ENCODE data around the gene CDON. TPM values are rescaled to one million over a fixed set of nuclear protein-coding genes. Genes with fewer than 3 reads are reported as not detected.

Gene CDON
- total RNA-seq, 1 donor from 2014 or later: 157 TPM

DNA sequence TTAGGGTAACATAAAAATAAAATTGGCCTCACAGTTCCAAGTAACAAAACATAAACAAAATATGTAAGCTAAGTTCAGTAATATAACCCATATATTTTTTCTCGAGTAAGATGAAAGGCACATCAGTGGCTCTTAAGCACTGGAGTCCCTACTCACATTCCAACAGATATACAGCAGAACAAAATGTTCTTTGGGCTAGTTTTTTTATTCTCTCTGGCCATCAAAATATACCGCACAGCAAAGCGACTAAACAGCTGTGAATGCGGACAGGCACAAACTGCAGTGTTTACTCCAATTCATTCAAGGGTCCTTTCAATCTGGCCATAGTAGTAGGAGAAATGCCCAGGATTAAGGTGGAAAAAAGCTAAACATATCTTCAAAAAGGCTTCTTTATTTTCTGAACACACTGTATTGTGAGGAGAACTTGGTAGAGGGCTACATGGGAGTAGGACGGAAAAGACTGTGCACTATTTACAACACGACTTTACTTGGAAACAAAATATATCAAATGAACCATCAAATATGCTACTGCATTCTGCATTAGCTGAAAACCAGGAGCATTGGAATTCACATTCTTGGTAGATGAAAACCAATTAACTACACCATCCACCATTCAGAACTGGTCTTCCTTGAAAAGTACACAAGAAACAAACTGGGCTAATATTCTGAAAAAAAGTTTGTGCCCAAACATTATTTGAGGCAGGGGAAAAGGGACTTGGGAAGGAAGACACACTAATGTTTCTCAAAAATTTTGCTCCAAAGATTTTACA lies 4.4 kb downstream of the CDON start:
- Mint-ChIP-seq H3K4me1 (ENCODE audit: unreplicated experiment) (peaks cover 42% of the 10 kb centered on the region), H3K9me3 (no peaks in the 10 kb centered on the region), H3K4me3 (peak overlapping the region; percentile 91), H3K27ac (no peak overlapping the region), H3K27me3 (peaks cover 26% of the 10 kb centered on the region), H3K36me3 (peaks cover 27% of the 10 kb centered on the region)
- DNase-seq (ENCODE audit: extremely low spot score, unreplicated experiment): no peak
- TF ChIP-seq, protein P1, sequence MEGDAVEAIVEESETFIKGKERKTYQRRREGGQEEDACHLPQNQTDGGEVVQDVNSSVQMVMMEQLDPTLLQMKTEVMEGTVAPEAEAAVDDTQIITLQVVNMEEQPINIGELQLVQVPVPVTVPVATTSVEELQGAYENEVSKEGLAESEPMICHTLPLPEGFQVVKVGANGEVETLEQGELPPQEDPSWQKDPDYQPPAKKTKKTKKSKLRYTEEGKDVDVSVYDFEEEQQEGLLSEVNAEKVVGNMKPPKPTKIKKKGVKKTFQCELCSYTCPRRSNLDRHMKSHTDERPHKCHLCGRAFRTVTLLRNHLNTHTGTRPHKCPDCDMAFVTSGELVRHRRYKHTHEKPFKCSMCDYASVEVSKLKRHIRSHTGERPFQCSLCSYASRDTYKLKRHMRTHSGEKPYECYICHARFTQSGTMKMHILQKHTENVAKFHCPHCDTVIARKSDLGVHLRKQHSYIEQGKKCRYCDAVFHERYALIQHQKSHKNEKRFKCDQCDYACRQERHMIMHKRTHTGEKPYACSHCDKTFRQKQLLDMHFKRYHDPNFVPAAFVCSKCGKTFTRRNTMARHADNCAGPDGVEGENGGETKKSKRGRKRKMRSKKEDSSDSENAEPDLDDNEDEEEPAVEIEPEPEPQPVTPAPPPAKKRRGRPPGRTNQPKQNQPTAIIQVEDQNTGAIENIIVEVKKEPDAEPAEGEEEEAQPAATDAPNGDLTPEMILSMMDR (conservative IDR thresholded peaks at IDR 0.05): no peak

DNA sequence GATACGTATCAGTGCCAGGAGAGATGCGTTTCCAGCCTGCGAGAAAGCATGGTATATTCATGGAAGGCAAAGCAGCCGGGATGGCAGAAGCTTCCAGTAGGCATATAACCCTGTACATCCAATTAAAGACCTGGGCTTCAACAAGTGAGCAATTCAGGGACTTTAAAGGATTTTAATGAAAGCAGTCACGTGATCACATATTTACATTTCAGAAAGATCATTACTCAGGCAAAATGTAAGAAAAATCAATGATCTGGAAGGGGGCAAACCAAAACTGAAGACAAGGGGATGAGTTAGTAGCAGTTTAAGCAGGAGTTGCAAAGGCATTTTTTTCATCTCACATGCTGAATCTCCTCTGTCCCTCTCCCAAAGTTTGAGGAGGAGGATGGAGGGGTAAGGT lies 7.8 kb downstream of the CDON start:
- Mint-ChIP-seq H3K4me1 (ENCODE audit: unreplicated experiment) (peaks cover 52% of the 10 kb centered on the region), H3K36me3 (peaks cover 27% of the 10 kb centered on the region), H3K4me3 (peak overlapping the region; percentile 73), H3K27me3 (peaks cover 13% of the 10 kb centered on the region), H3K27ac (no peak overlapping the region), H3K9me3 (no peaks in the 10 kb centered on the region)
- TF ChIP-seq, protein P1 (conservative IDR thresholded peaks at IDR 0.05): no peak
- DNase-seq (ENCODE audit: extremely low spot score, unreplicated experiment): no peak

DNA sequence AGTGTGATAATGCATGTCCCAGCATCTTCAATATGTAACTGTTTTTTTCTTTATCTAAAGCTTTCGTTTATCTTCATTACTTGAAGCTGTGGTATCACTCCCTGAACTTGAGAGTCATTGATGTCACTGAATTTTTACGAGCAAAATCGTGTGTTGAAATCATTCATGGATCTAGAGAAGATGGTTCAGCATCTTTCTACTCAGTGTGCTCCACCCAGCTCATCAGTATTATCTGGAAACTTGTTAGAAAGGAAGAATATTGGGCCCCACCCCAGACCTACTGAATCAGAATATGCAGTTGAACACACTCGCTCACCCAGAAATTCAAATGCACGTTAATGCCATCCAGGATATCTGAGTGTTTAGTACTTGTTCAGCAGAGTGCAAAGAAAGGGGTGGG lies 8.3 kb downstream of the CDON start:
- Mint-ChIP-seq H3K9me3 (no peaks in the 10 kb centered on the region), H3K36me3 (peaks cover 27% of the 10 kb centered on the region), H3K27me3 (peaks cover 10% of the 10 kb centered on the region), H3K4me1 (ENCODE audit: unreplicated experiment) (peaks cover 57% of the 10 kb centered on the region), H3K27ac (no peak overlapping the region), H3K4me3 (peak overlapping the region; percentile 73)
- DNase-seq (ENCODE audit: extremely low spot score, unreplicated experiment): no peak
- TF ChIP-seq, protein P1 (conservative IDR thresholded peaks at IDR 0.05): no peak

DNA sequence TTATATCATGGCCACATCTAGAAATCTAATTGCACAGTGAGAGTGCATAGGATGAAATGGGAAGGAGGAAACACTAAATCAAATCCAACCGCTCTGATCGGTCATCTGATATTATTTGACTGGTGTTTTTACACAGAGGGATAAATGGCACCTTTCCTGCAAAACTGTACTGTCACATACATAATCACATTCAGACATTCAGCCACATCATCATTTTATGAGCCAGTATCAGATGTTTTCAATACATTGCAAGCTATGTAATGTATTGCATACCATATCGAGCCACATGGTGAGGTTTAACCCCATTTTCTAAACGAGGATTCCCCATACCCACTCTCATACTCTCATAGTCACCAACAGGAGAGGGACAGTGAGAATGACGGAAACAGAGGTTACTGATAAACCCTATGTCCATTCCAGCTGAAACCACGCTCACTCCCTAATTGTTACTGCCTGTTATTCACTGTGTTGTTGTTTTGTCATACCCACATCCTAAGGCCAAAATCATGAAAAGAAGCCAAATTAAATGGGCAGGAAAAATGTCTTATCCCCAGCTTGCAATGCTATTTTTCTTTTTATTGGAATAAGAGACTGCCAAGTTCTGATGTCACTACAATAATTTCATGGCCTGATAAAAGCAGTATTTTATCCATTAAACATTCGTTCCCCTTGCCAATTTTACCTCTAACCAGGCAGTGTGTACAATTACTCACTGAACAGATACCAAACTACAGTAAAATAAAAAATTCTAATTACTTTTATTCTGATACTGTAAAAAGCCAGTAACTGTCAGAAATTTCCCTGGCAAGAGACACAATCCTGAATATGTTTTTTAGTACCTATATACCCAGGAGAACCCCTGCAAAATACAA lies 9.0 kb downstream of the CDON start:
- Mint-ChIP-seq H3K4me1 (ENCODE audit: unreplicated experiment) (peaks cover 63% of the 10 kb centered on the region), H3K27me3 (peaks cover 5% of the 10 kb centered on the region), H3K9me3 (no peaks in the 10 kb centered on the region), H3K36me3 (peaks cover 27% of the 10 kb centered on the region), H3K27ac (no peak overlapping the region), H3K4me3 (no peak overlapping the region)
- no peak for DNase-seq (ENCODE audit: extremely low spot score, unreplicated experiment)
- TF ChIP-seq, protein P1 (conservative IDR thresholded peaks at IDR 0.05): no peak

DNA sequence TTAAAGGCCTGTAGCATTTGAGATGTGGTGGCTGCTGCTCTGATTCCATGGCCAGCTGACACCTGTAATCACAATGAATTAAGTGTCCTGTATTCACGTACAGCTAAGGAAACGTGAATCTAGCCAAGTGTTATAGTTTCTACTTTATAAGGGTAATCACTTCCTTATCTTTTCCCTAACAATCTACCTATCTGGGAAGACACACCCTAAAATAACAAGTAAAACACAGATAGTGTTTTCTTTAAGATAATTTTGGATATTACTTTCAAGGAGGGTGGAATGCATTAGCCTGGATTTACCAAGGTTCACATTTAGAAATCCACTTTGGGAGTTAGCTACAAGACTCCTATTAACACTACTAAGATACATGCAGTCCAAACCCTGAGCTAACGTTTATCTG lies 11.5 kb downstream of the CDON start:
- H3K36me3 Mint-ChIP-seq: peaks cover 23% of the 10 kb centered on the region
- peaks cover 64% of the 10 kb centered on the region for H3K4me1 Mint-ChIP-seq (ENCODE audit: unreplicated experiment)
- peak overlapping the region; percentile 40 for H3K4me3 Mint-ChIP-seq
- H3K9me3 Mint-ChIP-seq: no peaks in the 10 kb centered on the region
- no peak for DNase-seq (ENCODE audit: extremely low spot score, unreplicated experiment)
- TF ChIP-seq, protein P1 (conservative IDR thresholded peaks at IDR 0.05): no peak
- no peak overlapping the region for H3K27ac Mint-ChIP-seq
- peaks cover 3% of the 10 kb centered on the region for H3K27me3 Mint-ChIP-seq
